Measurements from ENCODE around the gene ANG.

DNA sequence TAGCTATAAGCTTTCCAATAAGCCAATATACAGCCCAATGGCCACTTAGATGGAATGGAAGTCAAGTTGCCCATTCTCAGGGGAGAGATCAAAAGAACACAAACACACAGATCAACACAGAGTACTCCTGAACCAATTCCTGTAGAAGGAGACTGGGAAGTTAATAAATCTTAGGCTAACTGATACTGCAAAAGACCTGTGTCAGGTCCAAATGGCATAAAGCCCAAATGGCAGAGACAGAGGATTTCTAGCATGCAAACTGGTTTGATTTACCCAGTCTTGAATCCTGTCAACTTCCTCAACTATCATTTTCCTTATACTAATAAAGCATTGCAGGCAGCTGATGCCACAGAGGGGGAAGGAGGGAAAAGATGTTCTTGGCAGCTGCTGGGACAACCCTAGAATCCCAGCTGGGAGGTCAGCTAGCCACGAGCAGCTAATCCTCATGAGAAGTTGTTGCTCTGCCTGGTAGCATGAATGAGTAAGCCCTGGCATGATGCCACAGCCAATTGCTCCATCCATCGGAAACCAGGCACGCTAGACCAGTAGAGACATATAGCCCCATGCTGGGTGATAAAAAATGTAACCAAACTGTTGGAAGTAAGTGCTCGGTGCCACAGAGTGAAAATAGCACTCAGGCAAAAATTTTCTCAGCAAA lies 26.2 kb downstream of the ANG start:
- TF ChIP-seq, protein P1, sequence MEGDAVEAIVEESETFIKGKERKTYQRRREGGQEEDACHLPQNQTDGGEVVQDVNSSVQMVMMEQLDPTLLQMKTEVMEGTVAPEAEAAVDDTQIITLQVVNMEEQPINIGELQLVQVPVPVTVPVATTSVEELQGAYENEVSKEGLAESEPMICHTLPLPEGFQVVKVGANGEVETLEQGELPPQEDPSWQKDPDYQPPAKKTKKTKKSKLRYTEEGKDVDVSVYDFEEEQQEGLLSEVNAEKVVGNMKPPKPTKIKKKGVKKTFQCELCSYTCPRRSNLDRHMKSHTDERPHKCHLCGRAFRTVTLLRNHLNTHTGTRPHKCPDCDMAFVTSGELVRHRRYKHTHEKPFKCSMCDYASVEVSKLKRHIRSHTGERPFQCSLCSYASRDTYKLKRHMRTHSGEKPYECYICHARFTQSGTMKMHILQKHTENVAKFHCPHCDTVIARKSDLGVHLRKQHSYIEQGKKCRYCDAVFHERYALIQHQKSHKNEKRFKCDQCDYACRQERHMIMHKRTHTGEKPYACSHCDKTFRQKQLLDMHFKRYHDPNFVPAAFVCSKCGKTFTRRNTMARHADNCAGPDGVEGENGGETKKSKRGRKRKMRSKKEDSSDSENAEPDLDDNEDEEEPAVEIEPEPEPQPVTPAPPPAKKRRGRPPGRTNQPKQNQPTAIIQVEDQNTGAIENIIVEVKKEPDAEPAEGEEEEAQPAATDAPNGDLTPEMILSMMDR (IDR thresholded peaks at IDR 0.05) = no peak
- TF ChIP-seq POLR2A (IDR thresholded peaks at IDR 0.05) = no peak
